HG03432 (cell line): ENCODE data around the gene RAB8B.
"Not testable (repeated sequence)": the region's sequence is repeated elsewhere in the genome, so short reads cannot be mapped to it uniquely, and the experiment has no call there.

ENCODE experiments used
- ATAC-seq: cut with Tn5 transposase; IDR thresholded peaks from one replicate; pipeline ENCODE4 v1.9.1; 2021; ENCODE audit warnings: mild to moderate bottlenecking, moderate library complexity; ENCODE audit not compliant: unreplicated experiment

RAB8B gene

DNA sequence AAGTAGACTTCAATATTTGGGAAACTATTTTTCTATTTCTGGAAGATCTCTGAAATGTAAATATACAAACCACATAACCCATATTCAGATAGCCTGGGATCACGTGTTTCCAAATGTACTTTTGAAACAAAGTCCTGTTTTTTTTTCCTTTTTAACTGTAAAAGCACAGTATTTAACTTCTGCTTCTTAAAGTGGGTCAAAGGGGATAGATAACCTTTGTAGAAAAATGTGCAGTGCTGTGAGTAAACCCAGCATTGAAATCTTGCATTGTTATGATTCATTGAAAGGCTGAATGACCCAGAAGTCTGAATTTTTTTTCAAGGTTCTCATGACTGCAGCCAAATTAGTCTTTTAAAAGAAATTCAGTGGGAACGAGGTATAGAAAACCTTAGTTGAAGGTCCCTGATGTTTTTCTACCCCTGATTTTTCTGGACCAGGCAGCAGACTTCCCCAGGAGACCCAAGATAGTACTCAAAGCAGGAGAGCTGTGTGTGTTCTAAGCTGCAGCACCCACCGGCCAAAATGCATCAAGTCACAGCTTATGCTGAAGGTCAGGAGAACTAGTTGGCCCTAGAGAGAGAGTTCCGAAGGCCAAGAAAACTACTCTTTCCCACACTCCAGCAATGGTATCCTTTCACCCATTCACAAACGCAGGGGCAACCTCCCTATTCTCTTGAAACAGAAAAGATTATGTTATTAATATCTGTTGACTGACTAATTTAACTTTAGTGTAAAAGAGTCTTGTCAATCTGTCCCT is 44.4 kb downstream of the RAB8B start:
- no peak for ATAC-seq

DNA sequence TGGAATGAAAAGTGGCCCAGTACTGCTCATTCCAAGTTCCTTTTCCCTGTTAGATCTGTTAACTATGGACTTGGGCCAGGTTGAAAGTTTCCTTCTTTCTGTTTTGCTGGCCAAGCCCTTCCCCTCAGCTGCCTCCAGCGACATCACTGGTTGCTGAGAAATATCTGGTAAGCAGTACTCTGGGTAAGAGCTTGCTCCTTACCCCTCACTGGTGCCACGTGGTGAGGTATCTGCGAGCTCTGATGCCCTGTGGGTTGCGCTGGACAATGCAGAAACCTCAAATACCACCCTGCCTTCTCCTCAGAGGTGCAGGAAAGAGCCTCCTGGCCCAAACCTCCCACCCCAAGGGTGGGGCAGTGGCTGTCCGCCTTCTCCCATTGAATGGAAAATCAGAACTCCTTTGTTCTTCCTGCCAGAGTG is 45.1 kb downstream of the RAB8B start:
- ATAC-seq: no peak

DNA sequence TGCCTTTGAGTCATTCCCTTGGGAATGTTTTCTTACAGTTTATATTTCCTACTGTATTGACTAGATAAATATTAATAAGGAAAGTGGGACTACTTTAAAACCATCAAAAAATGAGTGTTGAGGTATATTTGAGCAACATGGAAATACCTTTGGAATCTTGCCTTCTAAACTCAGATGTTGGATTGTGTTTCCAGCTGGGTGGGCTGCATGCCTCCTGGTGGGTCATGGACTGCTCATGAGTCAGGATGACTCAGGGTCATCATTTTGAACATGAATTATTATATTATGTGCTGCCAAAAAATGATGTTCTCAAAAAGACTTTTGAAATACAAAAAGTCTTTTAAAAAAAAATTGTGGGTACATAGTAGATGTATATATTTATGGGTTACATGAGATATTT is 46.9 kb downstream of the RAB8B start:
- no peak for ATAC-seq

GRCh38 chr15:63237086-63237485 is 47.7 kb downstream of the RAB8B start:
- ATAC-seq: not testable (repeated sequence)

GRCh38 chr15:63238171-63238570 is 48.8 kb downstream of the RAB8B start:
- no peak for ATAC-seq

GRCh38 chr15:63238796-63239195 is 49.4 kb downstream of the RAB8B start:
- peak; percentile 53 for ATAC-seq

DNA sequence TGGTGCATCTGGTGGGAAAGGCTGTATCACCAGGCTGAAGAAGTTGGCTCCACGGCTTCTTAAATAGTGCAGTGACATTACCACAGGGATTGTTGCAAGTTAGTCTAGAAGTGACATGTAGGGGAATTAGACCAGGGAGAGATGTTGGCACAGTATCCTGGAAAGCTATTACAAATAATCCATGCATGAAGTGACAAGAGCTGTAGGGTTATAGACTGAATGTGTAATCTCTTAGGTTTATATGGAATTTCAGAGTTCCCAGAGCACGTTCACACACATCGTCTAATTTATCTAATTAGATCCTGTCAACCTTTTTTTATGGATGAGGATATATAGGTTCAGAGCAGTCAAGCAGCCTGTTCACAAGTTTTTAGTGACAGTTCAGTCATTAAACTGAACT is 50.7 kb downstream of the RAB8B start:
- ATAC-seq: no peak

GRCh38 chr15:63241316-63241715 is 51.9 kb downstream of the RAB8B start:
- ATAC-seq: no peak

- ATAC-seq: no peak
These were observed 53.7 kb downstream of the RAB8B start for GRCh38 chr15:63243101-63243500.

GRCh38 chr15:63243776-63244175 is 54.4 kb downstream of the RAB8B start:
- ATAC-seq: no peak

DNA sequence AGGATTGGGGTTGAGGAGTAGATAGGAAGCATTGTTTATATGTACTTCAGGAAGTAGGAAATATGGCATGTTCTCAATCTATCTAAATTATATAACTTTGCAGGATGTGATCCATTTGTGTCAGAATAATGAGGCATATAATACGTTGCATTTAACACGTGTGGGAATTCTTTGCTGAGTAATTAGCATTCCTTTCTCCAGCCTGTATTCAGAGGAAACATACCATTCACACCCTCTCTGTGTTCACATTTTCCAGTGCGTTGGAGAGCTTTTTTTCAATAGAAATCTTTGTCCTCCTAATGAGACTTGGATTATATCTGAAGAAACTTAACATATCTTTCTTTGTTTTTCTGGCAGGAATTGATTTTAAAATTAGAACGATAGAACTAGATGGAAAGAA is 55.0 kb downstream of the RAB8B start:
- no peak for ATAC-seq

DNA sequence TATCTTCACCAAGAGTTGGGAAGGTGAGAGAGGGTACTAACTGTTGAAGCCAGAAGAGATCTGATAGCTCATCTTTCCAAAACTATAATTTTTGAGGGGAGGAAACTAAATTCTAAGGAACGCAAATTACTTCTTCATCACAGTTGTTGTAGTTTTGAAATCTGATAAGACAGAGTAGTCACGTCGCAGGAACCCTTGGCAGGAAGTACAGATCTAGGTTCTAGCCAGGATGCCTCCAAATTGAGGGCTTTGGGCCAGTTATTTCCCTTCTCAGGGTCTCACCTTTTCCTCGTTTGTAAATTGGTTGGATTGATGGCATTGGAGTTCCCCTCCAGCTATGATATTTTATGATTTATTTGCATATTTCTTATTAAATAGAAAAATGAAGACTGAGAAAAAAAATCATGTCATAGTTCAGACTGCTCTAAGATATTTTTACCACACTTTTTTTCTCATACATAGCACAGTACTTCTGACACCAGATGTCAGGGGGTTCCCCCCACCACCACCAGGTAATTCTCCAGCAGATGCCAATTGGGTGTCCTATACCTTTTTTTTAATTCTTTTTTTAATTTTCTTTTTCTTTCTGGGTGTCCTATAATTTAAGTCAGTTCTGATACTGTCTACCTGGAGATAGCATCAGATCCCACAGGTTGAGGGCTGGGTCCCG is 55.7 kb downstream of the RAB8B start:
- ATAC-seq: no peak

- no peak for ATAC-seq
These were observed 57.5 kb downstream of the RAB8B start for GRCh38 chr15:63246691-63247469.

DNA sequence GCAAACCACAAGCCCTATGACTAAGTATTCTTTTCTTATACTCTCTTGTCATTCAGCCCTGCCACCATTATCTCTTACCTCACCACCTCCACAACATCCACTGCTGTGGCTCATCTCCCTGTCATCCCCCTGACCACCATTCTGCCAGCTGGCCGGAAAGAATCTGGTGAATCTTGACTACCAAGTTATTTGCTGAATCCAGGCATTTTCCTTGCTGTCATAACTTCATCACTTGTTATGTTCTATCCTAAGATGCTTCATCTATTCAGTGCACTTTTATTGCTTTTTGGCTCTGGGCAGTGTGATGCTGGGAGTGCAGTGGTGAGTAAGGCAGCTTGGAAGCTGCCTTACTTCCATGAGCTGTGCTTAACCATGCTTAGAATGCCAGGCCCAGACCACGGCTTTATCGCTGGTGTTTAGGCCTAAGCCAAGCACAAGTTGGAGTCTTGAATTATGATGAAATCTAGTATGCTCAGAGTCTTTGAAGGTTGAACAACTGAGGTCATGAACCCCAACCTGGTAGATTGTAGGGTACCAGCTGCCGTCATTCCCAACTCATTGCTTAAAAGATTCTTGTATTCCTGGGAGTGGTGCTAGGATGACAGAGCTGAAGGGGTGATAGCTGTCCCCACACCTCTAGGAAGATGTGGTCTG is 61.0 kb downstream of the RAB8B start:
- ATAC-seq: no peak

GRCh38 chr15:63251701-63252100 is 62.3 kb downstream of the RAB8B start:
- ATAC-seq: no peak

DNA sequence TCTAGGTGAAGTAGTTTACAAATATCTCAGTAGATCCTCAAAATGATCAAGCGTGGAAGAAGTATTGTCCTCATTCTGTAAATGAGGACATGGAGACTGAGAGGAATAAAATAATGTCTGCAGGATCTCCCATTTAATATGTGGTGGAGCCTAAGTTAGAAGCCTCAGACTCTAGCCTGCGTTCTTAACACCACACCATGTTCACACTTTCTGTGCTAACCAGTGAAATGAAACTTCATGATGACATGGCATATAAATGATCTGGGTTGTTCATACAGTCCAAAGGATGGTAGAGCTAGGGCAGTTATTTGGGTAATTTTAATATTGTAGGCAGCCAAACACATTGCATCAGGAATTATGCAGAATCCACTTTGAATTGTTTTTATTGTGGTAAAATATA is 62.9 kb downstream of the RAB8B start:
- no peak for ATAC-seq

- no peak for ATAC-seq
These were observed 65.6 kb downstream of the RAB8B start for GRCh38 chr15:63254991-63255390.

GRCh38 chr15:63255489-63255990 is 66.1 kb downstream of the RAB8B start:
- ATAC-seq: no peak

- ATAC-seq: no peak
These were observed 67.2 kb downstream of the RAB8B start for GRCh38 chr15:63256433-63257274.

DNA sequence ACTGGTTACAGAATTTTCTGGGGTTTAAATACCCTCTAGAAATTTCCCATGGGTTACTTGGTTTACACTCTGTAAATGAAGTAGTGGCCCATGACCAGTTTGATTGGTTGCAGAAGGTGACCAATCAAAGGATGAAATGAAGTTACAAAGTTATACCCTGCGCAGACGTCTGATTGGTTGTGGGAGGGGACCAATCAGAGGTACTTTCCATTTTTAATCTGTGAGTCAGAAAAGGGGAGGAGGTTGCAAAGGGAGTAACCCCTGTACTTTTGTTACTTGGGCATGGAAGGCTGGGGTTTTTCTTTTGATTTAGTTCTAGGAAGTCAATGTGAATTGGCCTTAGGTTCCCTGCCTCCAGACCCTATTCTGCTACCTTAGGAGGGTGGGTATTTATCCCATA is 69.3 kb downstream of the RAB8B start:
- ATAC-seq: no peak
